ENCODE results near the gene MYO5B.
A peak's percentile ranks its signal among the peaks of the same experiment; 100 is the strongest.

MYO5B gene

GRCh38 chr18:50009773-50010335 lies 185.1 kb downstream of the MYO5B start:
- CTCF ChIA-PET: interaction anchor here (1.2 kb wide), 1 partner anchor 348 kb away, joined by 3 read pairs; no protein-coding TSS in a partner anchor
- TF ChIP-seq CTCF (IDR thresholded peaks at IDR 0.05; ENCODE audit: insufficient read depth, low read length, missing control alignments): peak; percentile 41

GRCh38 chr18:50008306-50008705 lies 186.6 kb downstream of the MYO5B start:
- no peak overlapping the region for H3K4me3 ChIP-seq (ENCODE audit: low read depth, low read length)
- CTCF ChIA-PET: no interaction called here
- DNase-seq (ENCODE audit: low read depth, low spot score): no peak
- POLR2A ChIA-PET: no interaction called here
- TF ChIP-seq CTCF (IDR thresholded peaks at IDR 0.05; ENCODE audit: insufficient read depth, low read length, missing control alignments): no peak

More at GRCh38 chr18:50009773-50010335, 185.1 kb downstream of the MYO5B start:
- H3K4me3 ChIP-seq (ENCODE audit: low read depth, low read length): no peak overlapping the region
- POLR2A ChIA-PET: no interaction called here
- DNase-seq (ENCODE audit: low read depth, low spot score): no peak

GRCh38 chr18:50006470-50007046 lies 188.4 kb downstream of the MYO5B start:
- H3K4me3 ChIP-seq (ENCODE audit: low read depth, low read length): no peak overlapping the region
- DNase-seq (ENCODE audit: low read depth, low spot score): no peak
- CTCF ChIA-PET: no interaction called here
- TF ChIP-seq CTCF (IDR thresholded peaks at IDR 0.05; ENCODE audit: insufficient read depth, low read length, missing control alignments): no peak
- POLR2A ChIA-PET: no interaction called here

GRCh38 chr18:50004013-50004412 lies 190.9 kb downstream of the MYO5B start:
- POLR2A ChIA-PET: interaction anchor here (0.6 kb wide), 1 partner anchor 115 kb away, joined by 4 read pairs; no protein-coding TSS in a partner anchor
- no peak for DNase-seq (ENCODE audit: low read depth, low spot score)
- H3K4me3 ChIP-seq (ENCODE audit: low read depth, low read length): no peak overlapping the region
- CTCF ChIA-PET: no interaction called here
- TF ChIP-seq CTCF (IDR thresholded peaks at IDR 0.05; ENCODE audit: insufficient read depth, low read length, missing control alignments): no peak

GRCh38 chr18:50002781-50003180 lies 192.2 kb downstream of the MYO5B start:
- ChIA-PET POLR2A (no interaction called here), CTCF (no interaction called here)
- DNase-seq (ENCODE audit: low read depth, low spot score): no peak
- TF ChIP-seq CTCF (IDR thresholded peaks at IDR 0.05; ENCODE audit: insufficient read depth, low read length, missing control alignments): no peak
- H3K4me3 ChIP-seq (ENCODE audit: low read depth, low read length): no peak overlapping the region

GRCh38 chr18:50000227-50000626 lies 194.7 kb downstream of the MYO5B start:
- CTCF ChIA-PET: no interaction called here

More at GRCh38 chr18:50000227-50000626, 194.7 kb downstream of the MYO5B start:
- H3K4me3 ChIP-seq (ENCODE audit: low read depth, low read length): no peak overlapping the region
- no peak for TF ChIP-seq CTCF (IDR thresholded peaks at IDR 0.05; ENCODE audit: insufficient read depth, low read length, missing control alignments)
- DNase-seq (ENCODE audit: low read depth, low spot score): no peak
- POLR2A ChIA-PET: no interaction called here
